ENCODE measurements around the gene CD99. TPM values are rescaled to one million over a fixed set of nuclear protein-coding genes. Genes with fewer than 3 reads are reported as not detected.

Gene CD99
- total RNA-seq, 2 donors from 2014 or later: 490 to 527 TPM

DNA sequence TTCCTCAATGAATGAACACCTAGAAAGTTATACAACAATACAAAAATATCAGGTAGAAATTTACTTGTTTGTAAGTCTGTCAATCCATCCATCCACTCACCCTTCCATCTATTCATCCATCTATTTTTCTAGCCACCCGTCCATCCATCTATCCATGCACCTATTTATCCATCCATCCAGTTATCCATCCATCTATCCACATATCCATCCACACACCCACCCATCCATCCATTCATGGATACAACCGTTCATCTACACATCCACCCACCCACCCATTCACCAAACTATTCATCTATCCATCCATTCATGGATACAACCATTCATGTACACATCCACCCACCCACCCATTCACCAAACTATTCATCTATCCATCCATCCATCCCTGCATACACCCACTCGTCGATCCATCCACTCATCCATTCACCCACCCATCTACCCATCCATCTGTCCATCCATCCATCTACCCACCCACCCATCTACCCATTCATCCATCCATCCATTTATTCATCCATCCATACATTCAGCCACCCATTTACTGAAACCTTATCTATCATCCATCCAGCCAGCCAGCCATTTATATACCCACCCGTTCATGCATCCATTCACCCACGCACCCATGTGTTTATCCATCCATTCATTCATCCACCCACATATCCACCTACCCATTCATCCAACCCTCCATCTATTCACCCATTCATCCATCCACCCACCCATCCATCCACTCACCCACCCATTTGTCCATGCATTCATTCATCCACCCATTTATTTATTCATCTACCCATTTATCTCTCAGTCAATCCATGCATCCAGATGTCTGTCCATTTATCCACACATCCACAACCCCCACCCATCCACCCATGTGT is 10.4 kb upstream of the CD99 start:
- Histone ChIP-seq H3K9me3 (no peaks in the 10 kb centered on the region), H3K27me3 (replicated peaks; ENCODE audit: insufficient read depth) (no peaks in the 10 kb centered on the region), H3K4me1 (ENCODE audit: control insufficient read depth in 1 of 2, low read depth in 2 of 2) (peaks cover 0 to 16% of the 10 kb centered on the region in 2 donors), H3K27ac (no peak overlapping the region), H3K36me3 (no peaks in the 10 kb centered on the region), H3K4me3 (no peak overlapping the region)
- DNase-seq (ENCODE audit: low spot score): no peak
- no peak for ATAC-seq (ENCODE audit: insufficient number of reproducible peaks, low FRiP score, low read depth)
- TF ChIP-seq, protein P1, sequence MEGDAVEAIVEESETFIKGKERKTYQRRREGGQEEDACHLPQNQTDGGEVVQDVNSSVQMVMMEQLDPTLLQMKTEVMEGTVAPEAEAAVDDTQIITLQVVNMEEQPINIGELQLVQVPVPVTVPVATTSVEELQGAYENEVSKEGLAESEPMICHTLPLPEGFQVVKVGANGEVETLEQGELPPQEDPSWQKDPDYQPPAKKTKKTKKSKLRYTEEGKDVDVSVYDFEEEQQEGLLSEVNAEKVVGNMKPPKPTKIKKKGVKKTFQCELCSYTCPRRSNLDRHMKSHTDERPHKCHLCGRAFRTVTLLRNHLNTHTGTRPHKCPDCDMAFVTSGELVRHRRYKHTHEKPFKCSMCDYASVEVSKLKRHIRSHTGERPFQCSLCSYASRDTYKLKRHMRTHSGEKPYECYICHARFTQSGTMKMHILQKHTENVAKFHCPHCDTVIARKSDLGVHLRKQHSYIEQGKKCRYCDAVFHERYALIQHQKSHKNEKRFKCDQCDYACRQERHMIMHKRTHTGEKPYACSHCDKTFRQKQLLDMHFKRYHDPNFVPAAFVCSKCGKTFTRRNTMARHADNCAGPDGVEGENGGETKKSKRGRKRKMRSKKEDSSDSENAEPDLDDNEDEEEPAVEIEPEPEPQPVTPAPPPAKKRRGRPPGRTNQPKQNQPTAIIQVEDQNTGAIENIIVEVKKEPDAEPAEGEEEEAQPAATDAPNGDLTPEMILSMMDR (IDR thresholded peaks at IDR 0.05): no peak

DNA sequence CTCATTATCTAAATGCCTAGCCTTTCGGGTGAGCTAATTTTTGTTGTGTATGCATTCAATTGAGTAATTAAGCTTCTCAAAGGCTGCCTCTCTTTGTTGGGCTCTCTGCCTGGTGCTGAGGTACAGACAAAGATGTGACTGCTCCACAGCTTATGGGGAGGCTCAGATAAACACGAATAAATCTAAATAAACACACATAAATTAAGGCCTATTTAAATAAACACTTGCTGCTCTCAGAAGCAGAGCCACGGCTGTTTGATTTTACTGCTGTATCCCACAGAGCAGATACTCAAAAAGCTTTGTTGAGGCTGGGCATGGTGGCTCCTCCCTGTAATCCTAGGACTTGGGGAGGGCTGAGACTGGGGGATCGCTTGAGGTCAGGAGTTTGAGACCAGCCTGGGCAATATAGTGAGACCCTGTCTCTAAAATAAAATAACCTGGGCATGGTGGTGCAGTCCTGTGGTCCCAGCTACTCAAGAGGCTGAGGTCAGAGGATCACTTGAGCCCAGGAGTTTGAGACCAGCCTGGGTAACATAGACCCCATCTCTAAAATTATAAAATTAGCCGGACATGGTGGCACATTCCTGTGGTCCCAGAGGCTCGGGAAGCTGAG is 8.4 kb upstream of the CD99 start:
- TF ChIP-seq, protein P1 (IDR thresholded peaks at IDR 0.05): no peak
- ATAC-seq (ENCODE audit: insufficient number of reproducible peaks, low FRiP score, low read depth): no peak
- DNase-seq (ENCODE audit: low spot score): no peak
- Histone ChIP-seq H3K36me3 (no peaks in the 10 kb centered on the region), H3K27ac (no peak overlapping the region), H3K27me3 (replicated peaks; ENCODE audit: insufficient read depth) (no peaks in the 10 kb centered on the region), H3K9me3 (no peaks in the 10 kb centered on the region), H3K4me3 (no peak overlapping the region), H3K4me1 (ENCODE audit: control insufficient read depth in 1 of 2, low read depth in 2 of 2) (peaks cover 0 to 11% of the 10 kb centered on the region in 2 donors)

DNA sequence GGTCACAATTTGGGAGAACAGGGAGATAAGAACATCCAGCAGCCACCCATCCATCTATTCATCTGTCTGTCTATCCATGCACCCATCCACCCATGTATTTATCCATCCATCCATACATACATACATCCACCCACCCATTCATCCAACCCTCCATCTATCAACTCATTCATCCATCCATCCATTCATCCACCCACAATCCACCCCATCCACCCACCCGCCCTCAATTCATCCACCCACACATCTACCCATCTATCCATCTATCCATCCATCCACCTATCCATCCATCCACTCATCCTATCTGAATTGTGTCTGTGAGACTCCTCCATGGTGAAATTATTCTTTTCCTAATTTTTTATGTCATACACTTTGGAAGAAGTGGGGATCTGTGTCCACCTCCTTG is 6.8 kb upstream of the CD99 start:
- no peak overlapping the region for H3K27ac ChIP-seq
- H3K4me3 ChIP-seq: no peak overlapping the region
- TF ChIP-seq, protein P1 (IDR thresholded peaks at IDR 0.05): no peak
- H3K9me3 ChIP-seq: no peaks in the 10 kb centered on the region
- ATAC-seq (ENCODE audit: insufficient number of reproducible peaks, low FRiP score, low read depth): no peak
- no peaks in the 10 kb centered on the region for H3K36me3 ChIP-seq
- DNase-seq (ENCODE audit: low spot score): no peak
- no peaks in the 10 kb centered on the region for H3K27me3 ChIP-seq (replicated peaks; ENCODE audit: insufficient read depth)
- no peaks in the 10 kb centered on the region for H3K4me1 ChIP-seq (ENCODE audit: control insufficient read depth in 1 of 2, low read depth in 2 of 2)

DNA sequence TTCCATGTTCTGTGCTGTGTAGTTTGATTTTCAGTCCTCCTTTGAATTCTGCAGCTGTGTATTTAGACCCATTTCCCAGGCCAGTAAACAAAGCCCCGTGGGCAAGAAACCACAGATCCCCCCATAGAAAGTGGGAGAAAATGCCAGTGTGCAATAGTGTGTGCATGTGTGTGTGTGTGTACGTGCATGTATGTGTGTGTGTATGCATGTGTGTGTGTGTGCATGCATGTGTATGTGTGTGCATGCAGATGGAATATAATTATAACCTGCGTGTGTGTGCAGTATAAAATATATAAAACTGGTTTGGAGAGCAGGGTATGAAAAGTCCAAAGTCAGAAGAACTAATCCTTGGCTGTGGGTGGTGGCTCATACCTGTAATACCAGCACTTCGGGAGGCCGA is 5.2 kb upstream of the CD99 start:
- DNase-seq (ENCODE audit: low spot score): no peak
- Histone ChIP-seq H3K9me3 (no peaks in the 10 kb centered on the region), H3K4me1 (ENCODE audit: control insufficient read depth in 1 of 2, low read depth in 2 of 2) (no peaks in the 10 kb centered on the region), H3K4me3 (no peak overlapping the region), H3K27ac (no peak overlapping the region), H3K27me3 (replicated peaks; ENCODE audit: insufficient read depth) (no peaks in the 10 kb centered on the region), H3K36me3 (no peaks in the 10 kb centered on the region)
- ATAC-seq (ENCODE audit: insufficient number of reproducible peaks, low FRiP score, low read depth): no peak
- TF ChIP-seq, protein P1 (IDR thresholded peaks at IDR 0.05): no peak
